Osteoblast (primary cell): ENCODE results near the gene DOCK10. TPM values are rescaled to one million over a fixed set of nuclear protein-coding genes. Genes with fewer than 3 reads are reported as not detected.
A peak's percentile ranks its signal among the peaks of the same experiment; 100 is the strongest.

Experiments used
- DNase-seq: peaks from one replicate; pipeline ENCODE4 v3.0.0; 2011; ENCODE audit warnings: low spot score, mixed read lengths; ENCODE audit not compliant: insufficient read length; ENCODE audit errors: missing footprints
- H2AFZ ChIP-seq: 2 replicates; pipeline ENCODE4 v1.6.0; 2011; ENCODE audit warnings: mild to moderate bottlenecking, low read length
- H3K27ac ChIP-seq: 2 replicates; pipeline ENCODE4 v1.5.1; 2011; ENCODE audit warnings: mild to moderate bottlenecking, low read depth, low read length, moderate library complexity
- H3K27me3 ChIP-seq: 2 replicates; pipeline ENCODE4 v1.6.0; 2012; ENCODE audit warnings: mild to moderate bottlenecking, control low read depth, inconsistent platforms, low read length, moderate library complexity; ENCODE audit not compliant: insufficient read depth
- H3K36me3 ChIP-seq: 2 replicates; pipeline ENCODE4 v1.5.1; 2011; ENCODE audit warnings: mild to moderate bottlenecking, low read length, control low read depth, moderate library complexity; ENCODE audit not compliant: insufficient read depth
- H3K4me1 ChIP-seq: 2 replicates; pipeline ENCODE4 v1.5.1; 2011; ENCODE audit warnings: mild to moderate bottlenecking, low read length, control low read depth, moderate library complexity; ENCODE audit not compliant: insufficient read depth
- H3K4me2 ChIP-seq: 2 replicates; pipeline ENCODE4 v1.6.0; 2011; ENCODE audit warnings: mild to moderate bottlenecking, low read length; ENCODE audit not compliant: insufficient read depth
- H3K4me3 ChIP-seq: fragments of 200-600 bp; sonication (generic); 3 replicates; pipeline ENCODE4 v1.5.1; 2012; ENCODE audit warnings: mild to moderate bottlenecking, low read length, inconsistent platforms; ENCODE audit not compliant: insufficient read depth
- H3K79me2 ChIP-seq: 2 replicates; pipeline ENCODE4 v1.6.0; 2012; ENCODE audit warnings: mild to moderate bottlenecking, low read length, control low read depth, inconsistent platforms; ENCODE audit not compliant: insufficient read depth
- H3K9me3 ChIP-seq: 2 replicates; pipeline ENCODE4 v1.5.1; 2011; ENCODE audit warnings: low read depth, low read length, control low read depth
- H4K20me1 ChIP-seq: 2 replicates; pipeline ENCODE4 v1.6.0; 2012; ENCODE audit warnings: mild to moderate bottlenecking, low read length, control low read depth; ENCODE audit not compliant: insufficient read depth
- total RNA-seq: library from RNA; depleted of rRNA; stranded (reverse); fragments of >200 nt; gene quantifications from 2 replicates; pipeline ENCODE4 v1.2.3, GENCODE V29; 2012
- TF ChIP-seq, protein P1 (sequence below): IDR thresholded peaks from 2 replicates; pipeline ENCODE4 v1.5.1; 2011; ENCODE audit warnings: mild to moderate bottlenecking, low read depth, low read length, moderate library complexity; ENCODE audit errors: extremely low read depth

Gene DOCK10
- total RNA-seq, 1 donor, result 33.3 TPM

DNA sequence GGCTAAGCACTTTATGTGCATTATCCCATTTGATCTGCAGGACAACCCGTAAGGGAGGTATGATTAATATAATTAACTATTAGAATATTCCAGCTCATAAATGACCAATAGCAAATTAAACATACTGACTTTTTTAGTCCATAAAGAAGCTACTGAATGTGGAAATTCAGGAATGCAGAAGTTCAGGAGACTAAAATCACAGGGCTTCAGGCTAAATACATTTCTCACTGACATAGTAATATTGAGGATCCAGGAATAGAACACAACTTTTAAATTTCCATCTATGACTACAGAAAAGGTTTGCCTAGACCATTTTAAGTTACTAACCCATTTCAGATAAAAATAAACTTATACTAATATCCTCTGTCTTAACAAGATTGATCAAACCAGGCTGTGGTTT is 228.7 kb downstream of the DOCK10 start:
- H3K4me1 ChIP-seq, result peaks cover 18% of the 10 kb centered on the region
- H3K9me3 ChIP-seq, result no peaks in the 10 kb centered on the region
- H4K20me1 ChIP-seq, result no peaks in the 10 kb centered on the region
- no peak overlapping the region for H3K27ac ChIP-seq
- no peak for DNase-seq
- H2AFZ ChIP-seq, result no peak overlapping the region
- no peak overlapping the region for H3K4me3 ChIP-seq
- H3K27me3 ChIP-seq, result no peaks in the 10 kb centered on the region
- H3K79me2 ChIP-seq, result no peaks in the 10 kb centered on the region
- TF ChIP-seq, protein P1, sequence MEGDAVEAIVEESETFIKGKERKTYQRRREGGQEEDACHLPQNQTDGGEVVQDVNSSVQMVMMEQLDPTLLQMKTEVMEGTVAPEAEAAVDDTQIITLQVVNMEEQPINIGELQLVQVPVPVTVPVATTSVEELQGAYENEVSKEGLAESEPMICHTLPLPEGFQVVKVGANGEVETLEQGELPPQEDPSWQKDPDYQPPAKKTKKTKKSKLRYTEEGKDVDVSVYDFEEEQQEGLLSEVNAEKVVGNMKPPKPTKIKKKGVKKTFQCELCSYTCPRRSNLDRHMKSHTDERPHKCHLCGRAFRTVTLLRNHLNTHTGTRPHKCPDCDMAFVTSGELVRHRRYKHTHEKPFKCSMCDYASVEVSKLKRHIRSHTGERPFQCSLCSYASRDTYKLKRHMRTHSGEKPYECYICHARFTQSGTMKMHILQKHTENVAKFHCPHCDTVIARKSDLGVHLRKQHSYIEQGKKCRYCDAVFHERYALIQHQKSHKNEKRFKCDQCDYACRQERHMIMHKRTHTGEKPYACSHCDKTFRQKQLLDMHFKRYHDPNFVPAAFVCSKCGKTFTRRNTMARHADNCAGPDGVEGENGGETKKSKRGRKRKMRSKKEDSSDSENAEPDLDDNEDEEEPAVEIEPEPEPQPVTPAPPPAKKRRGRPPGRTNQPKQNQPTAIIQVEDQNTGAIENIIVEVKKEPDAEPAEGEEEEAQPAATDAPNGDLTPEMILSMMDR, result no peak
- H3K36me3 ChIP-seq, result peaks cover 46% of the 10 kb centered on the region
- no peak overlapping the region for H3K4me2 ChIP-seq

DNA sequence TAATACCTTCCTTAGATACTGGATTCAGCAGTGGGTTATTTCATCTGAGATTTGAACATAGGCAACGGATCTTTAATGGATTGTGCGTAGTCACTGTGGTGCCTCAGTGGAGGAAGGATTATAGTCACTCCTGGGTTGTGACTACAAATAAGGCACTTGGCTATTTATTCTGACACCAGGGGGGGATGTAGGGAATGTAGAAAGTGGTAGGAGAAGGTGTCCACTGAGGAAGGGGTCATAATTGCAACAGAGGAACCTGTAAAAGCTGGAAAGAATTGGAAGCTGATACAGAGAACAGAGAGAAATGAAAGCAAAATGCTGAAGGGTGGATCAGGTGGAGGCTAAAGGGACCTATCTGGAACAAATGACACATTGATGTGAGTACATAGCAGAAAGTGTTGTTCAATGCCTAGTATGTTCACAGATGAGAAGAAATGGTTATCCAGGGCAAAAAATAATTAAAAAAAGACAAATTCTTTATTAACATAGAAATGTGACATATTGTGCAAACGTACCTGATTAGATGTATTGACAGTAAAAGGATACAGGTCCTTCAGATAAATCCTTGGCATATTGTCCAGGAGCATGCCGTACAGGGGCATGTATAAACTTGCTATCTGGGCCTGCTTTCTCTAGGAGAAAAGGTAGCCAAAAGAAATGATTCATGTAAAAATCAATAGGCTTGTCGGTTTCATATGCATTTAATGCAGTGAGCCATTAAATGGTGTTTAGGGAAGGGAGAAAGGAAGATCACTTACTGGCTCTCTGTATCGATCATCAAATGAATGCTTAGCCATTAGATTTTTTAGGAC is 234.9 kb downstream of the DOCK10 start:
- no peaks in the 10 kb centered on the region for H3K9me3 ChIP-seq
- no peak overlapping the region for H3K4me3 ChIP-seq
- H3K27me3 ChIP-seq, result no peaks in the 10 kb centered on the region
- H3K36me3 ChIP-seq, result peaks cover 59% of the 10 kb centered on the region
- TF ChIP-seq, protein P1, result peak; percentile 1
- no peak overlapping the region for H3K4me2 ChIP-seq
- peaks cover 8% of the 10 kb centered on the region for H3K4me1 ChIP-seq
- H4K20me1 ChIP-seq, result no peaks in the 10 kb centered on the region
- DNase-seq, result no peak
- H3K27ac ChIP-seq, result no peak overlapping the region
- no peak overlapping the region for H2AFZ ChIP-seq
- H3K79me2 ChIP-seq, result no peaks in the 10 kb centered on the region

DNA sequence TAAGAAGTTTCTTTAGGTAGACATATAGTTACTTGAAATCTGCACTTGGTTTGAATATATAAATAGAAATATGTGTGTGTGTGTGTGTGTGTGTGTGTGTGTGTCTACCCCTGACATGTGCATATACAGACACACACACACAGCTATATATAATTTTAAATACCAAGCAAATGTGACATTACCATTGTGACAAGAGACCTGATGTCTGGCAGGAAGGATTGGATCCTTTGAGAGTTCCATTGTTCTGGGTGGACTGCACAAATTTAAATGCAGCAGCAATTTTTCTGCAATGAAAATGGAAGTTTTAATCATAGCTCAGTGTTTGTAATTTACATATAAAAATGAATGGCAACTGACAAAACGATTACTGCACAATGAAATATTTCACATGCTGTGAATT is 238.3 kb downstream of the DOCK10 start:
- no peak for DNase-seq
- H4K20me1 ChIP-seq, result no peaks in the 10 kb centered on the region
- no peak overlapping the region for H2AFZ ChIP-seq
- H3K4me1 ChIP-seq, result peaks cover 10% of the 10 kb centered on the region
- H3K4me2 ChIP-seq, result no peak overlapping the region
- no peaks in the 10 kb centered on the region for H3K79me2 ChIP-seq
- H3K4me3 ChIP-seq, result no peak overlapping the region
- H3K36me3 ChIP-seq, result peaks cover 93% of the 10 kb centered on the region
- H3K27ac ChIP-seq, result no peak overlapping the region
- TF ChIP-seq, protein P1, result no peak
- H3K9me3 ChIP-seq, result no peaks in the 10 kb centered on the region
- H3K27me3 ChIP-seq, result no peaks in the 10 kb centered on the region

DNA sequence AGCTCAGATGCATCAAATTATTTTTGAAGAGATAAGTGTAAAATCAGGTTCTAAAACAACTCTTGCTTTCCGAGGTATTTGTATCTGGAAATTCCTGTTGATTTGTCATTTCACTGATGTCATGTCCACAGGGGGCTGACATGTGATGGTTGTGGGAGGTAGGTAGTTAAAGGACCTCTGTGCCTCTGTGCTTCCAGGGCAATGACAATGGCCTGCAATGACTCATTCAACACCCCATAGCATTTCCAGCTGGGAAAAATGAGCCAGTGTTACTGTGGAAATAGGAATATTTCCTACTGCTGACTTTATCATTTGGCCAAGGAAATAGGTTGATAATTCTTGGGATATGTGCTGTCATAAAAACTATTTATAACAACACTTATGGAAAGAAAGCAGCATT is 239.9 kb downstream of the DOCK10 start:
- H3K36me3 ChIP-seq, result peaks cover 98% of the 10 kb centered on the region
- no peak overlapping the region for H3K4me3 ChIP-seq
- peak overlapping the region; percentile 68 for H3K27ac ChIP-seq
- H3K4me2 ChIP-seq, result no peak overlapping the region
- H3K79me2 ChIP-seq, result no peaks in the 10 kb centered on the region
- TF ChIP-seq, protein P1, result no peak
- no peaks in the 10 kb centered on the region for H3K9me3 ChIP-seq
- H4K20me1 ChIP-seq, result no peaks in the 10 kb centered on the region
- H3K27me3 ChIP-seq, result no peaks in the 10 kb centered on the region
- no peak for DNase-seq
- H3K4me1 ChIP-seq, result peaks cover 10% of the 10 kb centered on the region
- H2AFZ ChIP-seq, result no peak overlapping the region
